Stimulated activated CD8-positive, alpha-beta memory T cell treated with anti-CD3 and anti-CD28 coated beads, Interleukin-15, amount 100 ng/mL, for 1 hour (primary cell): ENCODE measurements around the gene RARA.

ENCODE experiments used
- DNase-seq: peaks from one replicate; pipeline ENCODE4 v3.0.0-alpha.2; 2020; ENCODE audit warnings: low read depth

The RARA gene

DNA sequence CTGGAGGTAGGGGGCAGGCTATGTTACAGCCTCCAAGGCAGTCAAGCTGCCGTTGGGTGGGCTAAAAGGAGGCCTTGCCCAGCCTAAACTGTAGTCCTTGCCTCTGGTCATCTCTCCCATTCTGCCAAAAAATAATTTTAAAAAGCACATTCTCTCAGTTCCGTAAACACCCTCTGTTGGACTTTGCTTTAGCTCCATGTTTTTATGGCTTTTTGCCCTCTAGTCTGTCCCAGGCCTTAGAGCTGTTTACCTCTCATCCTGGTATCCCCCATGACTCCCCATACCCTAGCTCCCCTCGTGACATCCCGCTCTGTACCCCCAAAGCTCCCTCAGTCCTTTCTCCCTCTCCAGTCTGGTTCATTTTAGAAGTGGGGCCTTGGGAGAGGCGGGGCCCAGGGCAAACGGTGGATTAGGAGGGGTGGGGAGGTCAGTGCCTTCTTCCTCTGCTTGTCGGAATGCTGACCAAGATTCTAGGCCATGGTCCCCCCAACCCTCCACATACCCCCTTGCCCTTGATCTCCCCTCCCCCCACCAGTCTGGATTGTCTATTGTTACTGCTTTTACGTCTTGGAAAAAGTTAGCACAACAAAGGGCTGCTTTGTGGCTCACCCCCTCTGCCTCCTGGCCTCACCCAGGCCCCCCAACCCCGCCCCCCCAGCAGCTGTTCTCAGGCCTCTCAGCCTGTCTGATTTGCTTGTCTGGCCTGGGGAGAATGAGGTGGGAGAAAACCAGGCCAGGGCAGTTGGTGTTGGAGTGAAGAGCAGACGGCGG, 37.2 kb downstream of the RARA start:
- no peak for DNase-seq

DNA sequence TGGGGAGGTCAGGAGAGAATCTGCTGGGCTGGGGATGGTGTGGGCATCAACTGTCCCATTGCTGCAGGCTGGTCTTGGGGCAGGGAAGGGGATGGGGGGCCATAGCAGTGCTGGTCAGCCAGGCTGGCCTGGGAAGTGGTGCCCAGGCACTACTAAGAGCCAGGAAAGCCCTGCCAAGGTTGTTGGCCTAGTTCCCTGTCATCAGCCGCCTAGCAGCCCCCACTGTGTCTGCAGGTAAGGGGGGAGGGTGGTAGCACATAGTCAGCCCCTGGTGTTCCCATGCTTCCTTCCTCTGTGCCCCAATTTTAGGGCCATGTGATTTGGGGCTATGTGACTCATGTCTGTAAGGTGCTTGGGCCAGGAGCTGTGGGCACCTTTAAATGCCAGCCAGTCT, 37.8 kb downstream of the RARA start:
- no peak for DNase-seq

DNA sequence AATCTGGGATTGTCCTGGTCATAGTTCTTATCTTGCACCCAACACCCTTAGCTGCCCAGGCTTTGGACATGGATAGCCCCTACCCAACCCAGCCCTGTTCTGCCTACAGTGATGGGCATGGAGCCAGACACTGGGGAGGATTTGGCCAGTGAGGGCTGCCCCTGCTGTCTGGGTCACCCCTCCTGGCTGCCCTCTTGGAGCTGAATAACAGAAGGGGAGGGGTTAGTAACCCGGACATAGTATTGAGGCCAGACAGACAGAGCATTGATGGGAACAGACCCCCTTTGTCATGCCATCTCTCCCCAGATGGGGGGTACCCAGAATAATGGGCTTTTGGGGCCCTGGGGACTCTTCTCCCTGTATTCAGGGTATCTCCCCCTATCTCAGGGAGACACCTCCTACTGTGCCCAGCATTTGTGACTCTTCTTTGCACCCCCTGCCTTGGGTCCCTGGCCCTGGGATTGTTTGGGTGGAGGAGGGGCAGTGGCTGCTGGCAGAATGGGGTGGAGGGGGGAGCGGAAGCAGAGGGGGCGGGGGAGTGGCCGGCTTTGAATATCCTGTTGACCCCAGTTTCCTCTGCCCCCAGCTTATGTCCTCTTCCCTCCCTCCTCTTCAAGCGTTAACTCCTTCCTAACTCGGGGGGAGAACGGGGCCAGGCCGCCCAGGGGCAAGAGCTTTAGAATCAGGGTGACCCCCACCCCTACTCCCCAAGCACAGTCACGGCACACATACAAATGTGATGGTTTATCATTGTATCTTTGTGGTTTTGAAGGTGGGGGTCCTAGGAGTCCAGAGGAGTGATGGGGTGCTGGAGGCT, 38.5 kb downstream of the RARA start:
- no peak for DNase-seq

DNA sequence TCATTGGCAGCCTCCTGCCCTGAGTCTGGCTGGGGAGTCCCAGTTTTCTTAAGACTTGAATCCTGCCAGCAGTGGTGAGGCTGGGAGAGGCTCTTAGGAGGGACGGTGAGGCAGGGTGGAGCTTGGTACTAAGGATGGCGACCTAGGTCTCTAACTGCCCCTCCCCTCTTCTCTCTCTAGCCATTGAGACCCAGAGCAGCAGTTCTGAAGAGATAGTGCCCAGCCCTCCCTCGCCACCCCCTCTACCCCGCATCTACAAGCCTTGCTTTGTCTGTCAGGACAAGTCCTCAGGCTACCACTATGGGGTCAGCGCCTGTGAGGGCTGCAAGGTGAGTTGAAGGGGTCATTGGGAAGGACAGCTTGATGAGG, 39.1 kb downstream of the RARA start:
- DNase-seq, result no peak

DNA sequence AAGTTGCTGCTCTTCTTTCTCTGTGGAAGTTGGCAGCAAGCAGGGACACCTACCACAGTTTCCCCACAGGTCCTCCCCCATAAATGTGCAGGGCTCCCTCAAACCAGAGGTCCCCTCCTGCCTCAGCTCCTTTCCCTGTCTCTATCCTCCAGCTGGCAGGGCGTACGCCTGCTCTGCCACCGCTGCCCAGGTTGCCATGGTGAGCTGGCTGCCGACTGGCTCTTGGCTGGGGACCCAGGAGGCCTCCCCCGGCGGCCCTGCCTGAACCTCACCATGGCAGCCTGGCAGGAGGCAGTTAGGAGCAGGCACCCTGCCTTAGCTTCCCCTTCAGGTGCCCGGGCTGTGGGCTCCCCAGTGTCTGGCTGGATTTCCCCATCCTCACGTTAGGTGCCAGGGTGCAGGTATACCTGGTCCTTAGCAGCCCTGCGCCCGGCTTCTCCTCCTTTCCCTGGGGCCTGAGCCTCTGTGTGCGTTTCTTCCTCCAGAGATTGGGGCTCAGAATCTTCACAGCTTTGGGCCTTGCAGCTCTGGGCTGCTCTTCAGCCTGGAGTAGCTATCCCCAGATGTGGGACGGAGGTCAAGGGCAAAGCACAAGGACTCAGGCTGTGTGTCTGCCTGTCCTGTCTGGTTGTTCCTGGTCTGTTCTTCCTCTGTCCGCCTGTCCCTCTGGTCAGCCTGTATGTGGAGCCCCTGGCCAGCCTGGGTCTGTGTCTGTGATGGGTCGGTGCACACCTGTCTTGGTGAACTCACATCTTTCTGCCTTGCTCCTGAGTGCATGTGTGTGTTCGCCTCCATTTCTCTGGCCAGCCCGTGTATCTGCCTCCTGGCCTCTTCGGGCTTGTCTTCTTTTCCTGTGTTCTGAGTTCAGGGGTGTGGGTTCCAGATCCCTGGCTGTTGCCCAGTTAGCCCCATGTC, 39.8 kb downstream of the RARA start:
- no peak for DNase-seq

DNA sequence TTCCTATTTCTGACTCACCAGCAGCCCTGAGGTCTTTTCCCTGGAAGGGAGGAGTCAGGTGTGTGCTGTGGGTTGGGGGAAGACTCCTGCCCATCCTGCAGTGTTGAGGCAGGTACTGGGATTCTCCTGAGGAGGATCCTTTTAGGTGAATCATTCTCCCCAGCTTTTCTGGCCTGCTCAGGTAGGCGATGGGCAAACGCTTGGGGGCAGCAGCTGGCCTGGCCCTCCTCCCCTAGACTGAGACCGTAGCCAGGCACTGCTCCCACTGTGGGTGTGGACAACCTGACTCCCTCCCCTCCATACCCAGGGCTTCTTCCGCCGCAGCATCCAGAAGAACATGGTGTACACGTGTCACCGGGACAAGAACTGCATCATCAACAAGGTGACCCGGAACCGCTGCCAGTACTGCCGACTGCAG, 40.5 kb downstream of the RARA start:
- no peak for DNase-seq

DNA sequence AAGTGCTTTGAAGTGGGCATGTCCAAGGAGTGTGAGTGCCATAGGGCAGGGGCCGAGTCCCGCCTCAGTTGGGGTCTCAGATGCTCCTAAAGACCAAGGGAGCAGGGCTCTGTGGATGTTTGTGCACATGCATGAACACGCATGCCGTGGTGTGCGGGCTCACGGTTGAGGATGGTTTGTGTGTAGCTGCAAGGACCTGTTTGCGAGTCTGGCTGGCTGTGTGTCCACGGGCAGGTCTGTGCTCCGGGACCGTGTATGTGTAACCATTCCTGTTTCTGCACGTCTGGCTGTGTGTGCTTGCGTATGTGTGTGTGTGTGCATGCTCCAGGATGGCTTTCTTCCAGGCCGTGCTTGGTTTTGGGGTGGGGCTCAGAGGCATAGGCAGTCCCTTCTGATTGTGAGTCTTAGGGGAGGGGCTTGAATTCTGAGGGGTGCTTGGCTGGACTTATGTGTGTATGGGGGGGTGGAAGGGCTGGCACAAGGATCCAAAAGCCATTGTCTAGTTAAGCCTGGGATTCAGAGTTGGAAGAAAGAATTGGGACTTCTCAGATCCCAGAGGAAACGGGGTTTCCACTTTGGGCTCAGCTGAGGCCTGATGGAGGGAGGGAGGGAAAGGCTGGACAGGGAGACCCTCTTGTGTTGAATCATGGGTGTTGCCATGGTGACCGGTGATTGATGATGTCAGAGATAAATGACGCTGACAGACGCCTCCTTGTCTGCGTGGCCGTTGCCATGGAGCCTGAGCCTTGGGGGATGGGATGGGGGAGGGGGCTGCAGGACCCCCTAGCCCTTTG, 41.1 kb downstream of the RARA start:
- no peak for DNase-seq

DNA sequence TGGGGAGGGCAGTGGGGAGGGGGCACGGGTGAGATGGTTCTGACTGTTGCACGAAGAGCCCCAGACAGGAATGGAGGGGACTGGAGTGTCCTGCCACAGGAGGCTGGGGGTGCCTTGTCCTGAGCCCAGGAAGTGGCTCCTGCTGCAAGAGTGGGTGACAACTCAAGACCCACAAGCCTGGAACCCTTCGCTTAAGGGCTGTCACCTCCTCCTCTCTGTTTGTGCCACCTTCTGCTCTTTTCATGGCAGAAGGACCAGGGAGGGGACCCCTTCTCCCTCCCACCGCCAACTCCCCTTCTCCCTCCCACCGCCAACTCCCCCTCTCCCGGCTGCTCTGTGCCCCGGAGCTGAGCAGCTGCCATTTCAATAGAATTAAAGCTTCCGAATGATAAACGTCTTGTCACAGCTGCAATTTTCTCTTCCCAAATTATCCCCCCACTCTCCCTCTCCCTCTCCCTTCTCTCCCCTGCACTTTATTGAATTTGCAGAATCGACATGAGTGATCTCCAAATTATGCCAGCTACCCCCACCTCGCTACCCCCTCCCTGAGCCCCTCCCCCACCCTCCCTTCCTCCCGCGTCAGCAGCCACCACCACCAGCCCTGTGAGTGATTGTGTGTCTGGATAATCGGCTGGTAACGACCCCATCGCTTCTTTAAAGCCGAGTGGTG, 41.8 kb downstream of the RARA start:
- no peak for DNase-seq

DNA sequence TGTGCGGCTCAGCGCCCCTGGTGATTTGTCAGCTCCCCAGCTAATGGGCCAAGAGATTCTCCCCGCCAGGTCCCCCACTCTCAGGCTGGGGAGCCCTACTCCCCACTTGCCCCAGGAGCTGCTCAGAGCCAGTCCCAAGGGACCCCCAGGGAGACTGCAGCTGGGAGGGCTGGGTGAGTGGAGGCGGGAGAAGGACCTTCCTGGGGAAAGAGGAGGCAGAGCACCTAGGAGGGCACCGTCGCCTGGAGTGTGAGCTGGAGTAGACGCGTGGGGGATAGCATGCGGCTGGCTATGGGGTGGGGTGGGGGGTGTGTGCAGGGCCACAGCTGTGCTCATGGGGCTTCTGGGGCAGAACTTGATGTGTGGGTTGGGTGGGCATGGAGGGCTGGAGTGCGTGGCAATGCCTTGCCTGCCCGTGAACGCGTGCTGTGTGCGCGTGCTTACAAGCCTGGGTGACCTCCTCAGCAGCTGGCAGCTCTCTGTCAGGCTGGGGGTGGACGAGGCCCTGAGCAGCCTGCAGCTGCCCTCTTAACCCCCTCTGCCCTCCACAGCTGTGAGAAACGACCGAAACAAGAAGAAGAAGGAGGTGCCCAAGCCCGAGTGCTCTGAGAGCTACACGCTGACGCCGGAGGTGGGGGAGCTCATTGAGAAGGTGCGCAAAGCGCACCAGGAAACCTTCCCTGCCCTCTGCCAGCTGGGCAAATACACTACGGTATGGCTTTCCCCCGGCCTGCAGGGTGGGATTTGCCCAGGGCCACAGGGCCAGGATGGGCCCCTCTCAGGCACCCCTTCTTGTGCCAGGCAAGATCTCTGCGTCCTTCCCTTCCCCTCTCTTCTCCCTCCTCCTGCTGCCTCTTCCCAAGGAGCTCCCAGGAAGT, 42.6 kb downstream of the RARA start:
- no peak for DNase-seq

DNA sequence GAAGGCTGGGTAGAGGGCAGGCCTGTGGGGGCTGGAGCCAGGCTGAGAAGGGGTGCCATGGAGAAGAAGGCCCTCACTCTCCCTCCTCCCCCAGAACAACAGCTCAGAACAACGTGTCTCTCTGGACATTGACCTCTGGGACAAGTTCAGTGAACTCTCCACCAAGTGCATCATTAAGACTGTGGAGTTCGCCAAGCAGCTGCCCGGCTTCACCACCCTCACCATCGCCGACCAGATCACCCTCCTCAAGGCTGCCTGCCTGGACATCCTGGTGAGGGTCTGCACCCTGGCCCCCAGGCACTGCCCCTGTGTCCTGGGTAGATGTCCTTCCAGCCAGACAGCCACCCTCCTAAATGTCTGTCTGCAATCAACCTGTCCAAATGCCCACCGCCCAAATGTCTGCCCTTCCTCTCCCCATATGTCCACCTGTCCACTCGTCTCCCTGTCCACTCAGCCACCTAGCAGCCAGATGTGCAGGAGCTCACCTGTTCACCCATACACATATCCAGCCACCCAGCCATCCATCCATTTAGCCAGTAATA, 43.3 kb downstream of the RARA start:
- no peak for DNase-seq

DNA sequence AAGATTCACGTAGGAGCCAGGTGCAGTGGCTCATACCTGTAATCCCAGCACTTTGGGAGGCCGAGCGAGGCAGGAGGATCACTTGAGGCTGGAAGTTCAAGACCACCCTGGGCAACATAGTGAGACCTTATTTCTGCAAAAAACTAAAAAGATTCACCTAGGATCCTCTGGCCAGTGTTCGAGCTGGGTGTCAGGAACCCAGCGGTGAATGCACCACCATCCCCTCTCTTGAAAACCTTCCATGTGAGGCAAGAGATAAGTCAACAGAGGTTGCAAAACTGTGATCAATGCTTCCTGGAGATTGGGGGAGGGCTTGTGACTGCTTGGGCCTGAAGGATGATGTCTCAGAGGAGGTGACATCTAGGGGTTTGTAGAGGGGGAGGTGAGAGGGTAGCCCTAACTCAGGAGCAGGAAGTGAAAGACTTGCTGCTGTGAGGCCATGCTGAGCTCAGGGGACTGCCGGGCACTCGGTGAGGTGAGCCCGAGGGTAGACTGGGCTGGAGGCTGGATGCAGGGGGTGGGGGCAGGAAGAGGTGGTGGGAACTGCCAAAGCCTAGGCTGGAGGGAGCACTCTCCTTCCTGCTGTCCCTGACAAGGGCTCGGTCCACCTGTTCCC, 43.9 kb downstream of the RARA start:
- no peak for DNase-seq

DNA sequence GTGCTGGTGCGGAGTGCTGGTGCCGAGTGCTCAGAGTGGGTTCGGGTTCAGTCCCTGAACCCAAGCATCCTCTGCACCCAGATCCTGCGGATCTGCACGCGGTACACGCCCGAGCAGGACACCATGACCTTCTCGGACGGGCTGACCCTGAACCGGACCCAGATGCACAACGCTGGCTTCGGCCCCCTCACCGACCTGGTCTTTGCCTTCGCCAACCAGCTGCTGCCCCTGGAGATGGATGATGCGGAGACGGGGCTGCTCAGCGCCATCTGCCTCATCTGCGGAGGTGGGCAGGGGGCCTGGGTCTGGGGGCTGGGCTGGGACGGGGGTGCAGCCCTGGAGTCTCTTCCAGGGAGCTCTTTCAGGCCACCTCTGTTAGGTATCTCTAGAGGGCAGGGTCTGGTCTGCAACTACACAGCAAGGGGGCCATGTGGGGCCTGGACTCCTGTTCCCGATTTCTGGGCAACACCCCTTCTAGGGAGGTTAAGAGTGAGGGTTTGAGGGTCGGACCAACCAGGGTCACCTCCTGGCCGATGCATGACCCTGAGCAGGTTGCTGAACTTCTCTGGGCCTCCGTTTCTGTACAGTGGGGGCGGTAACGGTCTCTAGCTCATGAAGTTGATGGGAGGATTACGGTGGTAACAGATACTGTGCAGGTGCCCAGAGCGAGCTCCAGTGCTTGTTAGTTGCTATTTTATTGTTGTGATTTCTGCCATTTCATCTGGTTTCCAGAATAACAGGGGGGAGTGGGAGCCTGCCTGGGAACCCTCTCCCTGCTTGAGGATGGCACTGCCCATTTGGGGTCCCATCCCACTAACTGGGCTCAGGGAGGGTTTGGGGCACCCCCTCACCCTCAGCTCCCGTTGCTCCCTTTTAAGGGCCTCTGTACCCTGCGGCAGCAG, 45.5 kb downstream of the RARA start:
- DNase-seq, result no peak

DNA sequence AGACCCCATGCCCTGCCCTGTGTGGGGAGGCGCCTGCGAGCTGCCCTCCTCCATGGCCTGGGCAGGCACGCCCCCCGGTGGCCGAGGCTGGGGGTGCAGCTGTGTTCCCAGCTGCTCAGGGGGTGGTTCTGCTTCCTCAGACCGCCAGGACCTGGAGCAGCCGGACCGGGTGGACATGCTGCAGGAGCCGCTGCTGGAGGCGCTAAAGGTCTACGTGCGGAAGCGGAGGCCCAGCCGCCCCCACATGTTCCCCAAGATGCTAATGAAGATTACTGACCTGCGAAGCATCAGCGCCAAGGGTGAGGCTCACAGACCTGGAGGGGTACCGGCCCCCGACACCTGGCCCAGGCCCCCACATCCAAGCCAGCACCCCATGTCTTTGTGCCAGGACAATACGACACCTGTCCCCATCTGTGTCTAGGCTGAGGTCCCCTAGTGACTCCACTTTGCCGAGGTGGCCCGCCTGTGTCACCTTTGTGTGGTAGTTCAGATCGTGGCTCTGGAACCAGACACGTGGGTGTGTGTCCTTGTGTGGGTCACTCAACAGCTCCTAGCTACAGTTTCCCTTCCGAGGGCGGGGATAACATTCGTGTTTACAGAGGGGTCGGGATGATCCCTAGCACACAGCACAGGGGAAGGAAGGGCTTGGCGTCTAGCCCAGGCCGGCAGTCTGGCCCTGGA, 46.3 kb downstream of the RARA start:
- DNase-seq, result peak; percentile 71

DNA sequence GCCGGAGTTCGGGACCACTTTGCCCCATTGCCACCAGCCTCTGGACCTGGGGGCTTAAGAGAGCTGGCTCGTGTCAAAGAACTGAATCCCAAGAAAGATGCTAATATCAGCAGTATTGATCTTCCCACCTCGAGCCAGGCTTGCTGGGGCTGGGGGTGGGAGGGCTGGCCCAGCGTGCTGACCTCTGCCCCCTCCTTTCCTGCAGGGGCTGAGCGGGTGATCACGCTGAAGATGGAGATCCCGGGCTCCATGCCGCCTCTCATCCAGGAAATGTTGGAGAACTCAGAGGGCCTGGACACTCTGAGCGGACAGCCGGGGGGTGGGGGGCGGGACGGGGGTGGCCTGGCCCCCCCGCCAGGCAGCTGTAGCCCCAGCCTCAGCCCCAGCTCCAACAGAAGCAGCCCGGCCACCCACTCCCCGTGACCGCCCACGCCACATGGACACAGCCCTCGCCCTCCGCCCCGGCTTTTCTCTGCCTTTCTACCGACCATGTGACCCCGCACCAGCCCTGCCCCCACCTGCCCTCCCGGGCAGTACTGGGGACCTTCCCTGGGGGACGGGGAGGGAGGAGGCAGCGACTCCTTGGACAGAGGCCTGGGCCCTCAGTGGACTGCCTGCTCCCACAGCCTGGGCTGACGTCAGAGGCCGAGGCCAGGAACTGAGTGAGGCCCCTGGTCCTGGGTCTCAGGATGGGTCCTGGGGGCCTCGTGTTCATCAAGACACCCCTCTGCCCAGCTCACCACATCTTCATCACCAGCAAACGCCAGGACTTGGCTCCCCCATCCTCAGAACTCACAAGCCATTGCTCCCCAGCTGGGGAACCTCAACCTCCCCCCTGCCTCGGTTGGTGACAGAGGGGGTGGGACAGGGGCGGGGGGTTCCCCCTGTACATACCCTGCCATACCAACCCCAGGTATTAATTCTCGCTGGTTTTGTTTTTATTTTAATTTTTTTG, 47.1 kb downstream of the RARA start:
- no peak for DNase-seq

DNA sequence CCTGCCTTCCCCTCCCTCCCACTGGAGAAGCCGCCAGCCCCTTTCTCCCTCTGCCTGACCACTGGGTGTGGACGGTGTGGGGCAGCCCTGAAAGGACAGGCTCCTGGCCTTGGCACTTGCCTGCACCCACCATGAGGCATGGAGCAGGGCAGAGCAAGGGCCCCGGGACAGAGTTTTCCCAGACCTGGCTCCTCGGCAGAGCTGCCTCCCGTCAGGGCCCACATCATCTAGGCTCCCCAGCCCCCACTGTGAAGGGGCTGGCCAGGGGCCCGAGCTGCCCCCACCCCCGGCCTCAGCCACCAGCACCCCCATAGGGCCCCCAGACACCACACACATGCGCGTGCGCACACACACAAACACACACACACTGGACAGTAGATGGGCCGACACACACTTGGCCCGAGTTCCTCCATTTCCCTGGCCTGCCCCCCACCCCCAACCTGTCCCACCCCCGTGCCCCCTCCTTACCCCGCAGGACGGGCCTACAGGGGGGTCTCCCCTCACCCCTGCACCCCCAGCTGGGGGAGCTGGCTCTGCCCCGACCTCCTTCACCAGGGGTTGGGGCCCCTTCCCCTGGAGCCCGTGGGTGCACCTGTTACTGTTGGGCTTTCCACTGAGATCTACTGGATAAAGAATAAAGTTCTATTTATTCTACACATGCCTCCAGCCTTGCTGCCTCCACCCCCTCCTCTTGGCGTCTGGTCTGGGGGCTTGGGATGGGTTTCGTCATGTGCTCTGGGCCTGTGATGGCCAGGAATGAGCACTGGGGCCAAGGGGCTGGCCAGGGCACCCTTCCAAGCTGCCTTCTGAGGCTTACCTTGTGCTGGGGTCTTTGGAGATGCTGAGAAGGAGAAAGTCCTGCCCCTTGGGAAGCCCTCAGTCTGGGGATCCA, 48.3 kb downstream of the RARA start:
- no peak for DNase-seq
